SK-N-SH (cell line): ENCODE results near the gene LRRC10B.

Experiments
- CTCF ChIP-seq: fragments of 200-600 bp; sonication (generic); IDR thresholded peaks from 2 replicates; pipeline ENCODE4 v1.6.1; 2017; ENCODE audit warnings: antibody characterized with exemption, mild to moderate bottlenecking, moderate library complexity
- RAD21 ChIP-seq: IDR thresholded peaks from 2 replicates; pipeline ENCODE4 v1.6.1; 2012; ENCODE audit warnings: mild to moderate bottlenecking, low read length

GRCh38 chr11:61543606-61544306, 35.2 kb downstream of the LRRC10B start:
- no peak for TF ChIP-seq RAD21
- no peak for TF ChIP-seq CTCF
